Activated CD8-positive, alpha-beta memory T cell treated with anti-CD3 and anti-CD28 coated beads, Interleukin-2, amount 10 ng/mL, durations not matched to agents 7 days and 5 days (primary cell): ENCODE results near the gene MPHOSPH8. TPM values are rescaled to one million over a fixed set of nuclear protein-coding genes. Genes with fewer than 3 reads are reported as not detected.

Source experiments
- ATAC-seq: fragments of 150-1000 bp; cut with Tn5 transposase; one replicate; pipeline ENCODE4 v1.10.0; 2021; ENCODE audit warnings: moderate library complexity
- CTCF ChIA-PET: fragments of 350-600 bp; sonication (Branson Sonifier 250); formaldehyde crosslinking; loops from one replicate; lab custom pipeline; 2021; ENCODE audit warnings: antibody characterized with exemption; lab: Charles Lee
- DNase-seq: peaks from one replicate; pipeline ENCODE4 v3.0.0-alpha.2; 2020
- H3K27ac Mint-ChIP-seq: one replicate; pipeline ENCODE4 v1.8.0; 2021; ENCODE audit warnings: mild to moderate bottlenecking, mixed read lengths
- H3K27me3 Mint-ChIP-seq: one replicate; pipeline ENCODE4 v1.8.0; 2021; ENCODE audit warnings: mixed read lengths
- H3K36me3 Mint-ChIP-seq: one replicate; pipeline ENCODE4 v1.8.0; 2021; ENCODE audit warnings: mild to moderate bottlenecking, mixed read lengths
- H3K4me1 Mint-ChIP-seq: one replicate; pipeline ENCODE4 v1.8.0; 2021; ENCODE audit warnings: mixed read lengths
- H3K4me3 Mint-ChIP-seq: one replicate; pipeline ENCODE4 v1.8.0; 2021; ENCODE audit warnings: mild to moderate bottlenecking, moderate library complexity, mixed read lengths
- H3K9me3 Mint-ChIP-seq: one replicate; pipeline ENCODE4 v1.8.0; 2022; ENCODE audit warnings: low read depth, mixed read lengths
- total RNA-seq, 2 experiments: library from RNA; stranded (reverse); gene quantifications; one replicate each; pipeline ENCODE4 v1.2.3, GENCODE V29; 2021

The MPHOSPH8 gene
- total RNA-seq, result 10 to 100 TPM; 39.4 to 41.5 TPM

- H3K27ac Mint-ChIP-seq, result peak within 1 kb of the TSS; percentile 99
Measured at GRCh38 chr13:19633479-19634255, at the start of gene MPHOSPH8. Gene MPHOSPH8, plus strand, starts transcription at chr13:19633659. Its CDS starts 90 bp downstream, at chr13:19633749.

GRCh38 chr13:19586904-19587634 is 46.4 kb upstream of the MPHOSPH8 start:
- DNase-seq, result peak; percentile 90
- CTCF ChIA-PET, result interaction anchor here (0.9 to 1.5 kb wide), 5 partner anchors 7 to 47 kb away, joined by 3 to 4 read pairs (median 4); no protein-coding TSS in a partner anchor
- Mint-ChIP-seq H3K9me3 (peaks cover 2% of the 10 kb centered on the region), H3K27ac (peak overlapping the region; percentile 86), H3K4me3 (peak overlapping the region; percentile 71), H3K27me3 (peaks cover 14% of the 10 kb centered on the region), H3K36me3 (peaks cover 5% of the 10 kb centered on the region), H3K4me1 (peaks cover 21% of the 10 kb centered on the region)
- ATAC-seq, result peak; percentile 88

More at GRCh38 chr13:19633479-19634255, at the start of gene MPHOSPH8:
- Mint-ChIP-seq H3K9me3 (no peaks in the 10 kb centered on the region), H3K4me3 (peak within 1 kb of the TSS; percentile 100), H3K27me3 (peaks cover 4% of the 10 kb centered on the region), H3K36me3 (peaks cover 17% of the 10 kb centered on the region), H3K4me1 (peaks cover 22% of the 10 kb centered on the region)
- DNase-seq (peak; percentile 95), ATAC-seq (peak; percentile 99)
- CTCF ChIA-PET, result interaction anchor here (0.6 to 1.4 kb wide), 3 partner anchors 11 to 290 kb away, joined by 3 to 4 read pairs (median 4); no protein-coding TSS in a partner anchor

- peaks cover 21% of the 10 kb centered on the region for H3K4me1 Mint-ChIP-seq
Measured at GRCh38 chr13:19587635-19588300, 45.7 kb upstream of the MPHOSPH8 start.

GRCh38 chr13:19589312-19589711 is 44.1 kb upstream of the MPHOSPH8 start:
- H3K27ac Mint-ChIP-seq, result no peak overlapping the region
- no peaks in the 10 kb centered on the region for H3K27me3 Mint-ChIP-seq
- ATAC-seq (no peak), DNase-seq (no peak)
- peaks cover 2% of the 10 kb centered on the region for H3K9me3 Mint-ChIP-seq
- CTCF ChIA-PET, result no interaction called here
- no peak overlapping the region for H3K4me3 Mint-ChIP-seq
- peaks cover 21% of the 10 kb centered on the region for H3K4me1 Mint-ChIP-seq
- H3K36me3 Mint-ChIP-seq, result peaks cover 5% of the 10 kb centered on the region

More at GRCh38 chr13:19587635-19588300, 45.7 kb upstream of the MPHOSPH8 start:
- Mint-ChIP-seq H3K36me3 (peaks cover 5% of the 10 kb centered on the region), H3K27ac (peak overlapping the region; percentile 86), H3K4me3 (peak overlapping the region; percentile 71), H3K27me3 (peaks cover 11% of the 10 kb centered on the region), H3K9me3 (peaks cover 2% of the 10 kb centered on the region)
- peak; percentile 59 for ATAC-seq
- CTCF ChIA-PET, result interaction anchor here (0.9 to 1.5 kb wide), 5 partner anchors 8 to 46 kb away, joined by 3 to 4 read pairs (median 4); no protein-coding TSS in a partner anchor
- DNase-seq, result peak; percentile 54

GRCh38 chr13:19590423-19590822 is 43.0 kb upstream of the MPHOSPH8 start:
- no peak overlapping the region for H3K4me3 Mint-ChIP-seq
- CTCF ChIA-PET, result no interaction called here
- H3K9me3 Mint-ChIP-seq, result peaks cover 2% of the 10 kb centered on the region
- H3K27ac Mint-ChIP-seq, result no peak overlapping the region
- H3K36me3 Mint-ChIP-seq, result peaks cover 5% of the 10 kb centered on the region
- no peaks in the 10 kb centered on the region for H3K27me3 Mint-ChIP-seq
- H3K4me1 Mint-ChIP-seq, result peaks cover 21% of the 10 kb centered on the region
- ATAC-seq (no peak), DNase-seq (no peak)

- DNase-seq, result no peak
- ATAC-seq, result no peak
- Mint-ChIP-seq H3K27ac (no peak overlapping the region), H3K36me3 (no peaks in the 10 kb centered on the region), H3K9me3 (no peaks in the 10 kb centered on the region), H3K4me3 (no peak overlapping the region), H3K4me1 (peaks cover 12% of the 10 kb centered on the region), H3K27me3 (peaks cover 3% of the 10 kb centered on the region)
- CTCF ChIA-PET, result no interaction called here
Measured at GRCh38 chr13:19591864-19592263, 41.6 kb upstream of the MPHOSPH8 start.

- CTCF ChIA-PET, result no interaction called here
- H3K9me3 Mint-ChIP-seq, result no peaks in the 10 kb centered on the region
- H3K4me1 Mint-ChIP-seq, result peaks cover 4% of the 10 kb centered on the region
- ATAC-seq (no peak), DNase-seq (no peak)
- H3K36me3 Mint-ChIP-seq, result no peaks in the 10 kb centered on the region
- H3K27me3 Mint-ChIP-seq, result peaks cover 3% of the 10 kb centered on the region
- no peak overlapping the region for H3K27ac Mint-ChIP-seq
- no peak overlapping the region for H3K4me3 Mint-ChIP-seq
Measured at GRCh38 chr13:19592657-19593180, 40.7 kb upstream of the MPHOSPH8 start.

- DNase-seq (no peak), ATAC-seq (no peak)
- Mint-ChIP-seq H3K9me3 (no peaks in the 10 kb centered on the region), H3K4me1 (no peaks in the 10 kb centered on the region), H3K36me3 (no peaks in the 10 kb centered on the region), H3K4me3 (no peak overlapping the region), H3K27ac (no peak overlapping the region), H3K27me3 (peaks cover 11% of the 10 kb centered on the region)
- CTCF ChIA-PET, result interaction anchor here (0.7 kb wide), 1 partner anchor 566 kb away, joined by 3 read pairs; no protein-coding TSS in a partner anchor
Measured at GRCh38 chr13:19596086-19596485, 37.4 kb upstream of the MPHOSPH8 start.

GRCh38 chr13:19596960-19597361 is 36.5 kb upstream of the MPHOSPH8 start:
- CTCF ChIA-PET, result interaction anchor here (0.7 to 1.3 kb wide), 2 partner anchors 9 to 565 kb away, joined by 3 to 4 read pairs; no protein-coding TSS in a partner anchor
- no peaks in the 10 kb centered on the region for H3K36me3 Mint-ChIP-seq
- ATAC-seq (no peak), DNase-seq (no peak)
- H3K9me3 Mint-ChIP-seq, result no peaks in the 10 kb centered on the region
- H3K4me3 Mint-ChIP-seq, result no peak overlapping the region
- H3K27me3 Mint-ChIP-seq, result peaks cover 11% of the 10 kb centered on the region
- H3K27ac Mint-ChIP-seq, result no peak overlapping the region
- H3K4me1 Mint-ChIP-seq, result no peaks in the 10 kb centered on the region

- ATAC-seq (no peak), DNase-seq (no peak)
- Mint-ChIP-seq H3K36me3 (no peaks in the 10 kb centered on the region), H3K27me3 (peaks cover 15% of the 10 kb centered on the region), H3K27ac (no peak overlapping the region), H3K4me1 (peaks cover under 1% of the 10 kb centered on the region), H3K4me3 (no peak overlapping the region), H3K9me3 (no peaks in the 10 kb centered on the region)
- CTCF ChIA-PET, result interaction anchor here (1.3 kb wide), 1 partner anchor 10 kb away, joined by 4 read pairs; no protein-coding TSS in a partner anchor
Measured at GRCh38 chr13:19597523-19597922, 35.9 kb upstream of the MPHOSPH8 start.

GRCh38 chr13:19601749-19602725 is 31.4 kb upstream of the MPHOSPH8 start:
- Mint-ChIP-seq H3K9me3 (peaks cover 5% of the 10 kb centered on the region), H3K27ac (no peak overlapping the region), H3K4me1 (peaks cover 4% of the 10 kb centered on the region), H3K4me3 (no peak overlapping the region), H3K27me3 (peaks cover 34% of the 10 kb centered on the region), H3K36me3 (peaks cover 8% of the 10 kb centered on the region)
- ATAC-seq (peak; percentile 86), DNase-seq (peak; percentile 43)
- CTCF ChIA-PET, result no interaction called here

GRCh38 chr13:19604306-19604705 is 29.2 kb upstream of the MPHOSPH8 start:
- Mint-ChIP-seq H3K4me1 (peaks cover 4% of the 10 kb centered on the region), H3K9me3 (peaks cover 7% of the 10 kb centered on the region), H3K36me3 (peaks cover 8% of the 10 kb centered on the region), H3K27me3 (peaks cover 34% of the 10 kb centered on the region), H3K27ac (no peak overlapping the region), H3K4me3 (no peak overlapping the region)
- DNase-seq (no peak), ATAC-seq (no peak)
- CTCF ChIA-PET, result no interaction called here
